Measurements from ENCODE around the gene COL8A1. TPM values are rescaled to one million over a fixed set of nuclear protein-coding genes. Genes with fewer than 3 reads are reported as not detected.

The COL8A1 gene
- total and polyA plus RNA-seq, 10 of the 15 experiments (the other 5 are each of a cell fraction or from before 2014, with no cell fraction given), result 0.04 to 0.73 (median 0.10) TPM; not detected in 5

DNA sequence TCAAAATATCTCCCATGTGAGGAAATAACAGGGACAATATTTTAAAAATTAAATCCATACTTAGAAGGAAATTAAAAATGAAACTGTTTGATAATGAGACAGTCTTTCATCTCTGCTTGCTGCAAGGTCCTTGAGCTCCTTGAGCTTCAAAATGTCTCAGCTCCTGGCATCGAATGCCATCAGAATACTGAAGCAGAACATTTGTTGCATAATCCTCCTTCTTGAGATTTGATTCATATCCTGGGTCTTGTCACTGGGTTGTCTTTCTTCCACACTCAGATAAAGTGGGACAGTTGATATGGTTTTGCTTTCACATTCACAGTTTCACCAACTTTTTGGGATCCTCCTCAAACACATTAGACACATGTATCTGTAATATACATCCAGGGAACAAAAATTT lies 27.8 kb downstream of the COL8A1 start (continued):
- TF ChIP-seq, protein P1, sequence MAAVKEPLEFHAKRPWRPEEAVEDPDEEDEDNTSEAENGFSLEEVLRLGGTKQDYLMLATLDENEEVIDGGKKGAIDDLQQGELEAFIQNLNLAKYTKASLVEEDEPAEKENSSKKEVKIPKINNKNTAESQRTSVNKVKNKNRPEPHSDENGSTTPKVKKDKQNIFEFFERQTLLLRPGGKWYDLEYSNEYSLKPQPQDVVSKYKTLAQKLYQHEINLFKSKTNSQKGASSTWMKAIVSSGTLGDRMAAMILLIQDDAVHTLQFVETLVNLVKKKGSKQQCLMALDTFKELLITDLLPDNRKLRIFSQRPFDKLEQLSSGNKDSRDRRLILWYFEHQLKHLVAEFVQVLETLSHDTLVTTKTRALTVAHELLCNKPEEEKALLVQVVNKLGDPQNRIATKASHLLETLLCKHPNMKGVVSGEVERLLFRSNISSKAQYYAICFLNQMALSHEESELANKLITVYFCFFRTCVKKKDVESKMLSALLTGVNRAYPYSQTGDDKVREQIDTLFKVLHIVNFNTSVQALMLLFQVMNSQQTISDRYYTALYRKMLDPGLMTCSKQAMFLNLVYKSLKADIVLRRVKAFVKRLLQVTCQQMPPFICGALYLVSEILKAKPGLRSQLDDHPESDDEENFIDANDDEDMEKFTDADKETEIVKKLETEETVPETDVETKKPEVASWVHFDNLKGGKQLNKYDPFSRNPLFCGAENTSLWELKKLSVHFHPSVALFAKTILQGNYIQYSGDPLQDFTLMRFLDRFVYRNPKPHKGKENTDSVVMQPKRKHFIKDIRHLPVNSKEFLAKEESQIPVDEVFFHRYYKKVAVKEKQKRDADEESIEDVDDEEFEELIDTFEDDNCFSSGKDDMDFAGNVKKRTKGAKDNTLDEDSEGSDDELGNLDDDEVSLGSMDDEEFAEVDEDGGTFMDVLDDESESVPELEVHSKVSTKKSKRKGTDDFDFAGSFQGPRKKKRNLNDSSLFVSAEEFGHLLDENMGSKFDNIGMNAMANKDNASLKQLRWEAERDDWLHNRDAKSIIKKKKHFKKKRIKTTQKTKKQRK (IDR thresholded peaks at IDR 0.05; ENCODE audit: low read depth, low read length), result no peak

DNA sequence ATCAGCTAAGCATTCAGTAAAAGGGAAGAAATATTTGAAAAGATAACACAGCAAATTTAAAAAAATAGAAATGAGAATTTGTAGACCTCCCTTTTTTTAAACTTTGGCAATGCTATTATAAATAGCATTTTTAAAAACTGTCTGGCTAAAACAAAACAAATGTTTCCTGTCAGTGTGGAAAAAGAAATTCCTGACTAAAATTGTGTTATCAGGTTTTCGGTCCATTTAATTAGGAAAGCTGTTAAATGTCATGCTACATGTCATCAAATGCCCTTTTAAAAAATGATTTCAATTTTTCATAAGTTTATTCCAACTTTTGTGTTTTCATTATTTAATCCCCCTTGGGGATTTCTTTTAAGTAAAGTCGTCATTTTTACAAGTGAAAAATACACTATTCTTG lies 29.6 kb downstream of the COL8A1 start:
- H3K36me3 ChIP-seq (ENCODE audit: control insufficient read depth in 2 of 2, insufficient read depth in 2 of 2, low read length in 1 of 2), result no peaks in the 10 kb centered on the region
- no peaks in the 10 kb centered on the region for H3K79me2 ChIP-seq (ENCODE audit: control insufficient read depth, insufficient read depth, low read length)
- ATAC-seq, result no peak
- no peak overlapping the region for H2AFZ ChIP-seq (ENCODE audit: control insufficient read depth, low read depth, low read length)
- H3K9me3 ChIP-seq (replicated peaks; ENCODE audit: control insufficient read depth, insufficient read depth, low read length), result no peaks in the 10 kb centered on the region
- ChIA-PET SMC1A (ENCODE audit: uncharacterized antibody, unreplicated experiment) (interaction anchor here (1.3 to 1.4 kb wide), 2 partner anchors 15 to 24 kb away, joined by 3 to 5 read pairs; no protein-coding TSS in a partner anchor), POLR2A (no interaction called here), CTCF (interaction anchor here (1.5 to 2.0 kb wide), 2 partner anchors 20 to 23 kb away, joined by 3 to 17 read pairs; no protein-coding TSS in a partner anchor), RAD21 (ENCODE audit: unreplicated experiment) (interaction anchor here (1.2 kb wide), 1 partner anchor 20 kb away, joined by 3 read pairs; no protein-coding TSS in a partner anchor)
- H4K20me1 ChIP-seq (ENCODE audit: control insufficient read depth, insufficient read depth), result no peaks in the 10 kb centered on the region
- WGBS (ENCODE audit: insufficient coverage, insufficient replicate concordance, low lambda C conversion rate, missing lambda C conversion rate), result 0% methylated on average over 2 of the region's 2 CpGs
- FAIRE-seq, result no peak
- no peak overlapping the region for H3K4me3 ChIP-seq
- no peak for DNase-seq (ENCODE audit: low read depth, low spot score)
- no TSS peak for BruUV-seq (replicated peaks)
- H3K9ac ChIP-seq (ENCODE audit: control insufficient read depth, insufficient read depth, low read length), result no peak overlapping the region
- no peaks in the 10 kb centered on the region; a peak in 1 of 4 replicates for H3K27me3 ChIP-seq (replicated peaks in 1 of 2; ENCODE audit: control insufficient read depth in 2 of 2, insufficient read depth in 2 of 2, low read length in 1 of 2)
- H3K4me2 ChIP-seq (ENCODE audit: control insufficient read depth, insufficient read depth), result no peak overlapping the region
- no peaks in the 10 kb centered on the region for H3K4me1 ChIP-seq (ENCODE audit: control insufficient read depth, insufficient read depth, low read length)
- in situ Hi-C loops (cut with MboI), result no loop called here
- H3K27ac ChIP-seq (ENCODE audit: control insufficient read depth, insufficient read depth), result no peak overlapping the region
- intact Hi-C loops (cut with micrococcal nuclease; ENCODE audit: unreplicated experiment), result no loop called here
- no peak for TF ChIP-seq DPF2 (IDR thresholded peaks at IDR 0.05)
- TF ChIP-seq HDGF (IDR thresholded peaks at IDR 0.05), result no peak
- TF ChIP-seq, protein P2, sequence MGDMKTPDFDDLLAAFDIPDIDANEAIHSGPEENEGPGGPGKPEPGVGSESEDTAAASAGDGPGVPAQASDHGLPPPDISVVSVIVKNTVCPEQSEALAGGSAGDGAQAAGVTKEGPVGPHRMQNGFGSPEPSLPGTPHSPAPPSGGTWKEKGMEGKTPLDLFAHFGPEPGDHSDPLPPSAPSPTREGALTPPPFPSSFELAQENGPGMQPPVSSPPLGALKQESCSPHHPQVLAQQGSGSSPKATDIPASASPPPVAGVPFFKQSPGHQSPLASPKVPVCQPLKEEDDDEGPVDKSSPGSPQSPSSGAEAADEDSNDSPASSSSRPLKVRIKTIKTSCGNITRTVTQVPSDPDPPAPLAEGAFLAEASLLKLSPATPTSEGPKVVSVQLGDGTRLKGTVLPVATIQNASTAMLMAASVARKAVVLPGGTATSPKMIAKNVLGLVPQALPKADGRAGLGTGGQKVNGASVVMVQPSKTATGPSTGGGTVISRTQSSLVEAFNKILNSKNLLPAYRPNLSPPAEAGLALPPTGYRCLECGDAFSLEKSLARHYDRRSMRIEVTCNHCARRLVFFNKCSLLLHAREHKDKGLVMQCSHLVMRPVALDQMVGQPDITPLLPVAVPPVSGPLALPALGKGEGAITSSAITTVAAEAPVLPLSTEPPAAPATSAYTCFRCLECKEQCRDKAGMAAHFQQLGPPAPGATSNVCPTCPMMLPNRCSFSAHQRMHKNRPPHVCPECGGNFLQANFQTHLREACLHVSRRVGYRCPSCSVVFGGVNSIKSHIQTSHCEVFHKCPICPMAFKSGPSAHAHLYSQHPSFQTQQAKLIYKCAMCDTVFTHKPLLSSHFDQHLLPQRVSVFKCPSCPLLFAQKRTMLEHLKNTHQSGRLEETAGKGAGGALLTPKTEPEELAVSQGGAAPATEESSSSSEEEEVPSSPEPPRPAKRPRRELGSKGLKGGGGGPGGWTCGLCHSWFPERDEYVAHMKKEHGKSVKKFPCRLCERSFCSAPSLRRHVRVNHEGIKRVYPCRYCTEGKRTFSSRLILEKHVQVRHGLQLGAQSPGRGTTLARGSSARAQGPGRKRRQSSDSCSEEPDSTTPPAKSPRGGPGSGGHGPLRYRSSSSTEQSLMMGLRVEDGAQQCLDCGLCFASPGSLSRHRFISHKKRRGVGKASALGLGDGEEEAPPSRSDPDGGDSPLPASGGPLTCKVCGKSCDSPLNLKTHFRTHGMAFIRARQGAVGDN (IDR thresholded peaks at IDR 0.05), result no peak
- no peak for TF ChIP-seq ATF2 (IDR thresholded peaks at IDR 0.05; ENCODE audit: low read length)
- no peak for TF ChIP-seq STAT1 (conservative IDR thresholded peaks at IDR 0.05)
- TF ChIP-seq SIN3A (IDR thresholded peaks at IDR 0.05; ENCODE audit: low read depth, low read length), result no peak
- no peak for TF ChIP-seq ETV6 (conservative IDR thresholded peaks at IDR 0.05 in 1 of 2, IDR thresholded peaks at IDR 0.05 in 1 of 2; ENCODE audit: borderline replicate concordance in 1 of 2, low read depth in 1 of 2)
- no peak for TF ChIP-seq MTA3 (IDR thresholded peaks at IDR 0.05; ENCODE audit: borderline replicate concordance, low read length)
- TF ChIP-seq ZNF217 (IDR thresholded peaks at IDR 0.05), result no peak
- no peak for TF ChIP-seq SMC3 (IDR thresholded peaks at IDR 0.05; ENCODE audit: borderline replicate concordance, low read length)
- no peak for TF ChIP-seq SREBF1 (IDR thresholded peaks at IDR 0.05; ENCODE audit: low read length)
- TF ChIP-seq CHD4 (IDR thresholded peaks at IDR 0.05), result no peak

Measured in GM12878 (cell line).